AG08395 (cell line): ENCODE data around the gene HSPBP1.

Source experiments
- DNase-seq: peaks from one replicate; pipeline ENCODE4 v3.0.0; 2012; ENCODE audit warnings: mixed read lengths, low spot score

Gene HSPBP1

DNA sequence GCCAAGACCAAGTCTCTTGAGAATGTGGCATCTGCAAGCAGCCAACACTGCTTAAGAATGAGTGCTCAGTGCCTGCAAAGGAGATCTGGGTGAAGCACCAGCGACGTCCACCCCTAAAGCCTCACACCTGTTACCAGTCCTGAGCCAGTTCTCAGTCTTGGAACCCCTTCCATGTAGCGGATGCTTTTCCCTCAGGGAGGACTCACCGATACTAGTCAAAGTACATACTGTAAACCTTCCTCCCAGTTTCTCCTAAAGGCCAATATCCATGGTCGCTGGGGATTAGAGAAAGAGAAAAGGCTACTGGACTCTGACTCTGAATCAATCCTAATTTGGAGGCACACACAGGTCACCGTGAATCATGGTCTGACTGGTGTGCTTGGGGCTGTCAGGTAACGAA is 66.4 kb downstream of the HSPBP1 start:
- no peak for DNase-seq

- DNase-seq, result no peak
These were observed 67.5 kb downstream of the HSPBP1 start for GRCh38 chr19:55212447-55212846.
